ENCODE measurements around the gene AATK.

Gene AATK

GRCh38 chr17:81164371-81165245 is 1.4 kb downstream of the AATK start:
- H3K4me3 Mint-ChIP-seq = peak overlapping the region; percentile 65 to 77 (median 72)

GRCh38 chr17:81163703-81164370 is 2.2 kb downstream of the AATK start:
- Mint-ChIP-seq H3K9me3 (no peaks in the 10 kb centered on the region), H3K27ac (peak overlapping the region; percentile 46 to 68 (median 50)), H3K27me3 (ENCODE audit: low read depth) (peaks cover 14% of the 10 kb centered on the region), H3K4me1 (peaks cover 9% of the 10 kb centered on the region), H3K36me3 (ENCODE audit: low read depth) (no peaks in the 10 kb centered on the region), H3K4me3 (peak overlapping the region in 2 of 3 experiments; percentile 65 to 77)
- TF ChIP-seq CTCF (IDR thresholded peaks at IDR 0.05; ENCODE audit: unreplicated experiment in 3 of 3) = no peak

More at GRCh38 chr17:81164371-81165245, 1.4 kb downstream of the AATK start:
- Mint-ChIP-seq H3K9me3 (no peaks in the 10 kb centered on the region), H3K27me3 (ENCODE audit: low read depth) (peaks cover 14% of the 10 kb centered on the region), H3K27ac (peak overlapping the region; percentile 46 to 68 (median 50)), H3K36me3 (ENCODE audit: low read depth) (no peaks in the 10 kb centered on the region), H3K4me1 (peaks cover 9% of the 10 kb centered on the region)
- TF ChIP-seq CTCF (IDR thresholded peaks at IDR 0.05; ENCODE audit: unreplicated experiment in 3 of 3) = no peak

GRCh38 chr17:81163051-81163695 is 2.8 kb downstream of the AATK start:
- no peaks in the 10 kb centered on the region for H3K9me3 Mint-ChIP-seq
- TF ChIP-seq CTCF (IDR thresholded peaks at IDR 0.05; ENCODE audit: unreplicated experiment in 3 of 3) = no peak
- no peak overlapping the region for H3K27ac Mint-ChIP-seq
- peaks cover 17% of the 10 kb centered on the region for H3K27me3 Mint-ChIP-seq (ENCODE audit: low read depth)
- no peaks in the 10 kb centered on the region for H3K36me3 Mint-ChIP-seq (ENCODE audit: low read depth)
- H3K4me1 Mint-ChIP-seq = peaks cover 9% of the 10 kb centered on the region
- H3K4me3 Mint-ChIP-seq = no peak overlapping the region

DNA sequence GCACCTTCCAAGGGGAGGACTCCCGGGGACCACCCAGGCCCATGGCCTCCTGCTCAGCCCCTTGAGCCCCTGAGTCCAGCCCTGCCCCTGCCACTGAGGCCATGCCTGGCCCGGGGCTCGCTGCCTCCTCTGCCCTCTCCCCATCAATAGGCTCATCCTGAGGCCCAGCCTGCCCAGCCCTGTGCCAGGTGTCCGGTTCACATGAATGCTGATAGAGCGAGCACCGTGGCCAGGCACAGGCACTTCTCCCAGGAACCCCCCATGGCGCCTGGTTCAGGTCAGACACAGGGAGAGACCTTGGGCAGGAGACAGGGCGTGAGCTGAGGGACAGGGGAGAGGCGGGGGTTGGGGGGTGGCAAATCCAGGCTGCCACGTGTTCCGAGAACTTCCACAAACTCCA is 3.5 kb downstream of the AATK start:
- H3K4me3 Mint-ChIP-seq = no peak overlapping the region

DNA sequence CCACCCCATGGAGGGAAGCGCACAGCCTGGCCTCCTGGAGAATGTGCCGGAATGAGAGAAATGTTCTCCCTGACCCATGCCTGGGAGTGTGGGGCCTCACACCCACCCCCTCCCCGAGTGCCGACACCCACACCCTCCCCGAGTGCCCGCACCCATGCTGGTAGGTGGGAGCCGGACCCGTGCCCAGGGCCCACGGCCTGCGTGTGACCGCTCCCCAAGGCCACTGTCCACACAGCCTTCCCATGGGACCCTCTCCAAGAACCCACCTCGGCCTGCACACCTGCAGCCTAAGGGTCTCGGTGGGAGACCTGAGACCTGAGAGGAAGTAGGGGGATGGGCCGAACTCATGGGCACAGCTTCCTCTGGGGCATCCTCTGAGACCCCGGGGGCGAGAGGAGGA is 4.0 kb downstream of the AATK start:
- no peak overlapping the region for H3K27ac Mint-ChIP-seq
- peaks cover 9% of the 10 kb centered on the region for H3K4me1 Mint-ChIP-seq
- TF ChIP-seq CTCF (IDR thresholded peaks at IDR 0.05; ENCODE audit: unreplicated experiment in 3 of 3) = no peak
- H3K9me3 Mint-ChIP-seq = no peaks in the 10 kb centered on the region
- no peaks in the 10 kb centered on the region for H3K36me3 Mint-ChIP-seq (ENCODE audit: low read depth)
- no peak overlapping the region for H3K4me3 Mint-ChIP-seq
- H3K27me3 Mint-ChIP-seq (ENCODE audit: low read depth) = peaks cover 22% of the 10 kb centered on the region

More for the DNA sequence above, 3.5 kb downstream of the AATK start:
- H3K27ac Mint-ChIP-seq = no peak overlapping the region
- no peak for TF ChIP-seq CTCF (IDR thresholded peaks at IDR 0.05; ENCODE audit: unreplicated experiment in 3 of 3)
- peaks cover 9% of the 10 kb centered on the region for H3K4me1 Mint-ChIP-seq
- peaks cover 17% of the 10 kb centered on the region for H3K27me3 Mint-ChIP-seq (ENCODE audit: low read depth)
- H3K36me3 Mint-ChIP-seq (ENCODE audit: low read depth) = no peaks in the 10 kb centered on the region
- no peaks in the 10 kb centered on the region for H3K9me3 Mint-ChIP-seq
